Fibroblast of lung (primary cell): ENCODE measurements around the gene TMEM266. TPM values are rescaled to one million over a fixed set of nuclear protein-coding genes. Genes with fewer than 3 reads are reported as not detected.

Experiments used
- DNase-seq, 2 donors: peaks; one replicate each; pipeline versions ENCODE4 v3.0.0 to v3.0.0-alpha.2; 2010; ENCODE audit warnings: low read depth in 2 of 2
- H2AFZ ChIP-seq: 2 replicates; pipeline ENCODE4 v1.5.1; 2012; ENCODE audit warnings: low read length, control low read depth, inconsistent platforms
- H3K27ac ChIP-seq: 2 replicates; pipeline ENCODE4 v1.5.1; 2011; ENCODE audit warnings: low read length, control low read depth; ENCODE audit not compliant: insufficient read depth
- H3K27me3 ChIP-seq: 2 replicates; pipeline ENCODE4 v1.5.1; 2011; ENCODE audit warnings: mild to moderate bottlenecking, low read length; ENCODE audit not compliant: control insufficient read depth, insufficient read depth
- H3K36me3 ChIP-seq: 2 replicates; pipeline ENCODE4 v1.5.1; 2011; ENCODE audit warnings: low read length; ENCODE audit not compliant: control insufficient read depth, insufficient read depth
- H3K4me1 ChIP-seq: 2 replicates; pipeline ENCODE4 v1.5.1; 2011; ENCODE audit warnings: low read length; ENCODE audit not compliant: control insufficient read depth, insufficient read depth; ENCODE audit errors: extremely low read depth
- H3K4me2 ChIP-seq: 2 replicates; pipeline ENCODE4 v1.5.1; 2011; ENCODE audit warnings: low read length, control low read depth; ENCODE audit not compliant: insufficient read depth; ENCODE audit errors: extremely low read depth
- H3K4me3 ChIP-seq, 4 experiments: fragments of 200-600 bp in 1 of 4; sonication (generic) in 1 of 4; replicated peaks in 1 of 4; 2 replicates each; pipeline ENCODE4 v1.5.1; 2011 to 2016; ENCODE audit warnings: low read length in 4 of 4, low read depth in 3 of 4, mild to moderate bottlenecking in 3 of 4, control low read depth in 2 of 4, inconsistent platforms in 1 of 4, mixed read lengths in 1 of 4; ENCODE audit not compliant: insufficient read depth in 1 of 4; ENCODE audit errors: control extremely low read depth in 1 of 4
- H3K79me2 ChIP-seq: 2 replicates; pipeline ENCODE4 v1.5.1; 2012; ENCODE audit warnings: mild to moderate bottlenecking, low read length, inconsistent platforms; ENCODE audit not compliant: control insufficient read depth, insufficient read depth
- H3K9ac ChIP-seq: 2 replicates; pipeline ENCODE4 v1.5.1; 2011; ENCODE audit warnings: mild to moderate bottlenecking, low read length, control low read depth; ENCODE audit not compliant: insufficient read depth
- H3K9me3 ChIP-seq: 2 replicates; pipeline ENCODE4 v1.5.1; 2012; ENCODE audit warnings: low read depth, low read length; ENCODE audit not compliant: control insufficient read depth, insufficient read depth
- H4K20me1 ChIP-seq: 2 replicates; pipeline ENCODE4 v1.5.1; 2011; ENCODE audit warnings: low read length; ENCODE audit not compliant: control insufficient read depth, insufficient read depth; ENCODE audit errors: extremely low read depth
- EZH2 ChIP-seq: IDR thresholded peaks from 2 replicates; pipeline ENCODE4 v1.5.1; 2012; ENCODE audit warnings: low read length, control low read depth, mild to moderate bottlenecking; ENCODE audit errors: missing control alignments
- polyA plus RNA-seq, 2 donors: library from polyadenylated mRNA; depleted of rRNA in 1 of 2; stranded (reverse) in 1 of 2; unstranded in 1 of 2; fragments of >200 nt; gene quantifications; 2 replicates each; pipeline ENCODE4 v1.2.1, GENCODE V29; 2011 to 2012; ENCODE audit warnings: missing spikeins in 1 of 2
- total RNA-seq: library from RNA; depleted of rRNA; stranded (reverse); fragments of >200 nt; gene quantifications from 2 replicates; pipeline ENCODE4 v1.2.1, GENCODE V29; 2014
- TF ChIP-seq, protein P1 (sequence below), 2 donors: IDR thresholded peaks in 1 of 2; conservative IDR thresholded peaks in 1 of 2; 1 replicate in 1 of 2; 2 replicates in 1 of 2; pipeline ENCODE4 v1.5.1; 2011 to 2012; ENCODE audit warnings: low read length in 2 of 2, control low read depth in 1 of 2, inconsistent platforms in 1 of 2, low read depth in 1 of 2, mild to moderate bottlenecking in 1 of 2

TMEM266 gene
- total and polyA plus RNA-seq, 2 donors (not counting 1 experiment from before 2014, with no cell fraction given) = 0.09 to 0.33 TPM

- Histone ChIP-seq H3K4me1 (peaks cover 15% of the 10 kb centered on the region), H3K9me3 (no peaks in the 10 kb centered on the region), H2AFZ (no peak overlapping the region), H3K9ac (no peak overlapping the region), H3K36me3 (no peaks in the 10 kb centered on the region), H3K79me2 (no peaks in the 10 kb centered on the region), H3K27me3 (peaks cover 4% of the 10 kb centered on the region), H4K20me1 (no peaks in the 10 kb centered on the region), H3K27ac (no peak overlapping the region), H3K4me2 (no peak overlapping the region), H3K4me3 (no peak overlapping the region)
- DNase-seq = no peak
- TF ChIP-seq, protein P1, sequence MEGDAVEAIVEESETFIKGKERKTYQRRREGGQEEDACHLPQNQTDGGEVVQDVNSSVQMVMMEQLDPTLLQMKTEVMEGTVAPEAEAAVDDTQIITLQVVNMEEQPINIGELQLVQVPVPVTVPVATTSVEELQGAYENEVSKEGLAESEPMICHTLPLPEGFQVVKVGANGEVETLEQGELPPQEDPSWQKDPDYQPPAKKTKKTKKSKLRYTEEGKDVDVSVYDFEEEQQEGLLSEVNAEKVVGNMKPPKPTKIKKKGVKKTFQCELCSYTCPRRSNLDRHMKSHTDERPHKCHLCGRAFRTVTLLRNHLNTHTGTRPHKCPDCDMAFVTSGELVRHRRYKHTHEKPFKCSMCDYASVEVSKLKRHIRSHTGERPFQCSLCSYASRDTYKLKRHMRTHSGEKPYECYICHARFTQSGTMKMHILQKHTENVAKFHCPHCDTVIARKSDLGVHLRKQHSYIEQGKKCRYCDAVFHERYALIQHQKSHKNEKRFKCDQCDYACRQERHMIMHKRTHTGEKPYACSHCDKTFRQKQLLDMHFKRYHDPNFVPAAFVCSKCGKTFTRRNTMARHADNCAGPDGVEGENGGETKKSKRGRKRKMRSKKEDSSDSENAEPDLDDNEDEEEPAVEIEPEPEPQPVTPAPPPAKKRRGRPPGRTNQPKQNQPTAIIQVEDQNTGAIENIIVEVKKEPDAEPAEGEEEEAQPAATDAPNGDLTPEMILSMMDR (conservative IDR thresholded peaks at IDR 0.05 in 1 of 2, IDR thresholded peaks at IDR 0.05 in 1 of 2; ENCODE audit: low read depth in 1 of 2, low read length in 2 of 2) = no peak
- no peak for TF ChIP-seq EZH2
Observed at GRCh38 chr15:76192715-76193114, 132.9 kb downstream of the TMEM266 start.

- Histone ChIP-seq H3K9ac (no peak overlapping the region), H3K36me3 (no peaks in the 10 kb centered on the region), H2AFZ (no peak overlapping the region), H3K79me2 (no peaks in the 10 kb centered on the region), H3K4me3 (no peak overlapping the region), H3K27ac (no peak overlapping the region), H3K9me3 (no peaks in the 10 kb centered on the region), H3K4me2 (no peak overlapping the region), H4K20me1 (no peaks in the 10 kb centered on the region), H3K27me3 (peaks cover 4% of the 10 kb centered on the region), H3K4me1 (peaks cover 20% of the 10 kb centered on the region)
- TF ChIP-seq EZH2 = no peak
- TF ChIP-seq, protein P1 (conservative IDR thresholded peaks at IDR 0.05 in 1 of 2, IDR thresholded peaks at IDR 0.05 in 1 of 2; ENCODE audit: low read depth in 1 of 2, low read length in 2 of 2) = no peak
- no peak for DNase-seq
Observed at GRCh38 chr15:76193934-76194333, 134.1 kb downstream of the TMEM266 start.

DNA sequence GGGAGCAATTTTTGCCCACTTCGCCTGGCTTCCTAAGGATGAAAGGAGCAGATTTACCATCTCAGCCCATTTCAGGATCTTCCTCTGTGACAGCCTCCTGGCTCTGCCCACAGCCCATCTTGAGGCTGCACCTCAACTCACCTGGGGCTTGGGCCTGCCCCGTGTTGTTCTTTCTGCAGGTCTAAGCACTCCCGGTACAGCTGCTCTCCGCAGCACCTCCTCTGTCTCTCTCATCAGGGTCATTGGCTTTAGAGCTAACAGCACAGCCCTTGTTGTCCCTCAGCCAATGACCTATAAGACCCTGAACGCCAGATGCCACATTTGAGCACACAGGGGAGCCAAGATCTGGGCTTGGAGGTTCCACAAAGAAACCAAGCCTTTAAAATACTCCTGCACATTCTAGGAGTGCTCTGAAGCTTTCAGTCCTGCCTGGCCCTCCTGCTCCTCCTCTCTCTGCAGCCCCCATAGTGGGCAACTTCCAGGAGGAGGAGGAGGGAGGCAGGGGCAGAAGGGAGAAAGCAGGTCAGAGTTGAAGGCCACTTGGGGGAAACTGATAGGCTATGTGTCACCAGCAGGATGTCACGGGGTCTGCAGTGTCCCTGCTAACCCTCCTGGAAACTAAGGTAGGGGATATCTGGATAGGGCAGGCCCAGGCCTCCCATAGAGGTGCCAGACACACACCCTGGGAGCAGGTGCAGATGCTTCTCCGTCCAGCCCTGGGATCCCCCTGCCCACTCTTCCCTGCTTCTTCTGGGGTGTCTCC lies 135.9 kb downstream of the TMEM266 start:
- H2AFZ ChIP-seq = no peak overlapping the region
- H3K27ac ChIP-seq = no peak overlapping the region
- no peaks in the 10 kb centered on the region for H3K79me2 ChIP-seq
- no peak overlapping the region for H3K4me3 ChIP-seq
- H3K9me3 ChIP-seq = no peaks in the 10 kb centered on the region
- no peak for TF ChIP-seq EZH2
- TF ChIP-seq, protein P1 (conservative IDR thresholded peaks at IDR 0.05 in 1 of 2, IDR thresholded peaks at IDR 0.05 in 1 of 2; ENCODE audit: low read depth in 1 of 2, low read length in 2 of 2) = no peak
- no peaks in the 10 kb centered on the region for H4K20me1 ChIP-seq
- H3K9ac ChIP-seq = no peak overlapping the region
- no peak overlapping the region for H3K4me2 ChIP-seq
- peaks cover 4% of the 10 kb centered on the region for H3K27me3 ChIP-seq
- no peak for DNase-seq
- no peaks in the 10 kb centered on the region for H3K36me3 ChIP-seq
- peaks cover 24% of the 10 kb centered on the region for H3K4me1 ChIP-seq
